HepG2 (cell line): Measurements from ENCODE around the gene ASB5.

Experiments
- ATF1 ChIP-seq: IDR thresholded peaks from 2 replicates; pipeline ENCODE4 v1.6.1; 2016; ENCODE audit warnings: mild to moderate bottlenecking, control low read depth
- DR1 ChIP-seq: sonication (generic); formaldehyde crosslinking; IDR thresholded peaks from 2 replicates; pipeline ENCODE4 v1.8.0; 2021; ENCODE audit warnings: mild to moderate bottlenecking, missing genetic modification reagents, inconsistent platforms
- HCFC1 ChIP-seq: fragments of 150-350 bp; IDR thresholded peaks from 2 replicates; pipeline ENCODE4 v1.6.1; 2014; ENCODE audit warnings: low read depth, low read length
- MTA3 ChIP-seq: sonication (generic); formaldehyde crosslinking; IDR thresholded peaks from 2 replicates; pipeline ENCODE4 v1.4.0; 2020; ENCODE audit warnings: missing genetic modification reagents
- ZFP36 ChIP-seq: fragments of 150-350 bp; IDR thresholded peaks from 2 replicates; pipeline ENCODE4 v1.6.1; 2018; ENCODE audit warnings: borderline replicate concordance, low read length, low read depth; ENCODE audit not compliant: partially characterized antibody
- ZNF549 ChIP-seq: sonication (generic); formaldehyde crosslinking; IDR thresholded peaks from 2 replicates; pipeline ENCODE4 v1.5.0; 2020; ENCODE audit warnings: missing genetic modification reagents
- ZNF572 ChIP-seq: sonication (generic); formaldehyde crosslinking; IDR thresholded peaks from 2 replicates; pipeline ENCODE4 v1.5.1; 2020; ENCODE audit warnings: mild to moderate bottlenecking, missing genetic modification reagents
- ZNF841 ChIP-seq: sonication (generic); formaldehyde crosslinking; IDR thresholded peaks from 2 replicates; pipeline ENCODE4 v1.8.1; 2023; ENCODE audit warnings: missing genetic modification reagents, borderline replicate concordance
- TF ChIP-seq, protein P1 (sequence below), 2 experiments: sonication (generic) in 1 of 2; formaldehyde crosslinking in 1 of 2; IDR thresholded peaks; 2 replicates each; pipeline versions ENCODE4 v1.5.1 to v1.6.1; 2011 to 2020; ENCODE audit warnings: borderline replicate concordance in 1 of 2, low read depth in 1 of 2, low read length in 1 of 2, mild to moderate bottlenecking in 1 of 2, missing genetic modification reagents in 1 of 2, moderate library complexity in 1 of 2

DNA sequence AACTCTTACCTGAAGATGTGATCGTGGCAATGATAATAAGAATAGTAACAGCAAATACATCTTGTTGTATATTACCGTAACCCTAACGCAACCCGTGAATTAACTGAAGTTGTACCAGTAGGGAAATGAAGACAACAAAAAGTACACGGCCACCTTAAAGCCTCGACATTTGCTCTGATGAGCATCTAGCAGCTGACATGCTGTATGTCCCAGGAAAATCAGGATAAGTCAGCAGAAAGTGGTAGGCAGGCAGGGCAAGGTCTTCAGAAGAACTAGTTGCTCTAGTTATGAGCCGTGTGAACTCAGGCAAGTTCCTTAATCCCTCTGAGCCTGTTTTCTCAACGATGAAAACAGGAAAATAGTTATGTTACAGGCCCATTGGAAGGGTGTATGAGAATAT is 7.7 kb upstream of the ASB5 start:
- TF ChIP-seq ATF1 (CRISPR knock-in tag) (no peak), HCFC1 (no peak), DR1 (CRISPR knock-in tag) (no peak), ZNF549 (CRISPR knock-in tag) (no peak), ZNF841 (CRISPR knock-in tag) (no peak), MTA3 (CRISPR knock-in tag) (no peak), ZNF572 (CRISPR knock-in tag) (no peak), ZFP36 (no peak)
- TF ChIP-seq, protein P1, sequence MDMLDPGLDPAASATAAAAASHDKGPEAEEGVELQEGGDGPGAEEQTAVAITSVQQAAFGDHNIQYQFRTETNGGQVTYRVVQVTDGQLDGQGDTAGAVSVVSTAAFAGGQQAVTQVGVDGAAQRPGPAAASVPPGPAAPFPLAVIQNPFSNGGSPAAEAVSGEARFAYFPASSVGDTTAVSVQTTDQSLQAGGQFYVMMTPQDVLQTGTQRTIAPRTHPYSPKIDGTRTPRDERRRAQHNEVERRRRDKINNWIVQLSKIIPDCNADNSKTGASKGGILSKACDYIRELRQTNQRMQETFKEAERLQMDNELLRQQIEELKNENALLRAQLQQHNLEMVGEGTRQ (IDR thresholded peaks at IDR 0.05; ENCODE audit: low read depth, low read length) = no peak
- TF ChIP-seq, protein P1 (CRISPR knock-in tag; IDR thresholded peaks at IDR 0.05; ENCODE audit: borderline replicate concordance) = no peak
